Measurements from ENCODE around the gene MAD2L2.

DNA sequence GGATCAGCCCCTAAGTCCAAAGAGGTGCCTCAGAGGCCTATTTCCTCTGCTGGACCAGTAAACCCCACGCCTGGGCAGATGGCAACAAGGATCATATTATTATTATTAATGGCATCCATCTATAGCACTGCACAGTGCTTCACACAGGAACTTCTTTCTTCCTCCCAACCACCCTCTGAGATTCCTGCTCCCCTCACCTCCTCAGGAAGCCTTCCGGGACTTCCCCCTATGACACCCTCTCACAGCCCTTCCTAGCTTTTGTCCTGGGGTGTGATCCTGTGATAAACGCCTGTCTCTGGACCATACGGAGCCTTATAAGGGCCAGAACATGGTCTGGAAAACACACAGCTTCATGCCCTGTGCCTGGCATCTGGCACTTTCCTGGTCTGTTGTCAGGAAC, 29.9 kb downstream of the MAD2L2 start:
- TF ChIP-seq, protein P1, sequence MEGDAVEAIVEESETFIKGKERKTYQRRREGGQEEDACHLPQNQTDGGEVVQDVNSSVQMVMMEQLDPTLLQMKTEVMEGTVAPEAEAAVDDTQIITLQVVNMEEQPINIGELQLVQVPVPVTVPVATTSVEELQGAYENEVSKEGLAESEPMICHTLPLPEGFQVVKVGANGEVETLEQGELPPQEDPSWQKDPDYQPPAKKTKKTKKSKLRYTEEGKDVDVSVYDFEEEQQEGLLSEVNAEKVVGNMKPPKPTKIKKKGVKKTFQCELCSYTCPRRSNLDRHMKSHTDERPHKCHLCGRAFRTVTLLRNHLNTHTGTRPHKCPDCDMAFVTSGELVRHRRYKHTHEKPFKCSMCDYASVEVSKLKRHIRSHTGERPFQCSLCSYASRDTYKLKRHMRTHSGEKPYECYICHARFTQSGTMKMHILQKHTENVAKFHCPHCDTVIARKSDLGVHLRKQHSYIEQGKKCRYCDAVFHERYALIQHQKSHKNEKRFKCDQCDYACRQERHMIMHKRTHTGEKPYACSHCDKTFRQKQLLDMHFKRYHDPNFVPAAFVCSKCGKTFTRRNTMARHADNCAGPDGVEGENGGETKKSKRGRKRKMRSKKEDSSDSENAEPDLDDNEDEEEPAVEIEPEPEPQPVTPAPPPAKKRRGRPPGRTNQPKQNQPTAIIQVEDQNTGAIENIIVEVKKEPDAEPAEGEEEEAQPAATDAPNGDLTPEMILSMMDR (IDR thresholded peaks at IDR 0.05; ENCODE audit: low read length), result no peak
- TF ChIP-seq EZH2 (IDR thresholded peaks at IDR 0.05; ENCODE audit: borderline replicate concordance, low read length), result no peak

Measured in OCI-LY1 (cell line).